Astrocyte (in vitro differentiated cells and primary cell): ENCODE data around the gene AP3M1. TPM values are rescaled to one million over a fixed set of nuclear protein-coding genes. Genes with fewer than 3 reads are reported as not detected.
A peak's percentile ranks its signal among the peaks of the same experiment; 100 is the strongest.

ENCODE experiments used
- DNase-seq: peaks from one replicate; pipeline ENCODE4 v3.0.0-alpha.2; 2010; ENCODE audit warnings: low read depth
- FAIRE-seq: peaks from 2 replicates; lab custom pipeline; 2011; peaks lifted over from hg19 to GRCh38; lab: Jason Lieb, UNC
- H2AFZ ChIP-seq: 2 replicates; pipeline ENCODE4 v1.6.0; 2012; ENCODE audit warnings: low read depth, low read length, inconsistent platforms
- H3K27ac ChIP-seq: 2 replicates; pipeline ENCODE4 v1.5.1; 2011; ENCODE audit warnings: low read depth, low read length, inconsistent platforms
- H3K27me3 ChIP-seq: 2 replicates; pipeline ENCODE4 v1.6.0; 2011; ENCODE audit warnings: low read length, inconsistent platforms; ENCODE audit not compliant: insufficient read depth
- H3K36me3 ChIP-seq: 2 replicates; pipeline ENCODE4 v1.5.1; 2011; ENCODE audit warnings: low read length, inconsistent platforms; ENCODE audit not compliant: insufficient read depth
- H3K4me1 ChIP-seq: 2 replicates; pipeline ENCODE4 v1.5.1; 2011; ENCODE audit warnings: low read length, inconsistent platforms; ENCODE audit not compliant: insufficient read depth
- H3K4me2 ChIP-seq: 2 replicates; pipeline ENCODE4 v1.6.0; 2012; ENCODE audit warnings: low read length, inconsistent platforms
- H3K4me3 ChIP-seq: 2 replicates; pipeline ENCODE4 v1.5.1; 2011; ENCODE audit warnings: low read depth, mild to moderate bottlenecking, low read length, inconsistent platforms; ENCODE audit not compliant: insufficient read depth
- H3K79me2 ChIP-seq: 2 replicates; pipeline ENCODE4 v1.6.0; 2012; ENCODE audit warnings: mild to moderate bottlenecking, low read length, inconsistent platforms; ENCODE audit not compliant: insufficient read depth
- H3K9ac ChIP-seq: 2 replicates; pipeline ENCODE4 v1.6.0; 2012; ENCODE audit warnings: mild to moderate bottlenecking, low read length, inconsistent platforms
- H3K9me3 ChIP-seq: 2 replicates; pipeline ENCODE4 v1.5.1; 2012; ENCODE audit warnings: low read depth, mild to moderate bottlenecking, low read length, inconsistent platforms; ENCODE audit not compliant: insufficient read depth
- H4K20me1 ChIP-seq: 2 replicates; pipeline ENCODE4 v1.6.0; 2012; ENCODE audit warnings: low read length, inconsistent platforms; ENCODE audit not compliant: insufficient read depth
- H3K27ac Mint-ChIP-seq: one replicate; pipeline ENCODE4 v1.8.0; 2021; ENCODE audit warnings: mild to moderate bottlenecking, mixed read lengths; ENCODE audit not compliant: unreplicated experiment
- H3K27me3 Mint-ChIP-seq: one replicate; pipeline ENCODE4 v1.8.0; 2021; ENCODE audit warnings: low read depth, mixed read lengths; ENCODE audit not compliant: unreplicated experiment
- H3K36me3 Mint-ChIP-seq: one replicate; pipeline ENCODE4 v1.8.0; 2021; ENCODE audit warnings: low read depth, mixed read lengths; ENCODE audit not compliant: unreplicated experiment
- H3K4me1 Mint-ChIP-seq: one replicate; pipeline ENCODE4 v1.8.0; 2021; ENCODE audit warnings: low read depth, mixed read lengths; ENCODE audit not compliant: unreplicated experiment
- H3K4me3 Mint-ChIP-seq: one replicate; pipeline ENCODE4 v1.8.0; 2021; ENCODE audit warnings: mild to moderate bottlenecking, moderate library complexity, mixed read lengths; ENCODE audit not compliant: unreplicated experiment
- H3K9me3 Mint-ChIP-seq: one replicate; pipeline ENCODE4 v1.8.0; 2021; ENCODE audit warnings: mild to moderate bottlenecking, mixed read lengths; ENCODE audit not compliant: unreplicated experiment
- CTCF ChIP-seq: IDR thresholded peaks from 2 replicates; pipeline ENCODE4 v1.5.1; 2011; ENCODE audit warnings: low read depth, mild to moderate bottlenecking, inconsistent platforms, low read length, moderate library complexity; ENCODE audit not compliant: insufficient read depth
- EZH2 ChIP-seq: IDR thresholded peaks from 2 replicates; pipeline ENCODE4 v1.6.1; 2012; ENCODE audit warnings: mild to moderate bottlenecking, low read length, inconsistent platforms; ENCODE audit not compliant: insufficient read depth
- total RNA-seq: library from RNA; stranded (reverse); gene quantifications from 2 replicates; pipeline ENCODE4 v1.2.1, GENCODE V29; 2021

The AP3M1 gene
- total RNA-seq, 1 donor from 2014 or later, result 50.0 TPM

- Histone ChIP-seq H3K4me2 (peak overlapping the region; percentile 90), H3K79me2 (peaks cover 50% of the 10 kb centered on the region), H3K27ac (peak overlapping the region; percentile 96), H3K9ac (peak overlapping the region; percentile 96), H3K4me1 (peaks cover 14% of the 10 kb centered on the region), H3K27me3 (no peaks in the 10 kb centered on the region), H2AFZ (peak overlapping the region; percentile 92), H3K9me3 (no peaks in the 10 kb centered on the region), H4K20me1 (peaks cover 10% of the 10 kb centered on the region), H3K36me3 (no peaks in the 10 kb centered on the region), H3K4me3 (peak overlapping the region; percentile 94)
- H3K36me3 Mint-ChIP-seq, result peaks cover 2% of the 10 kb centered on the region
- H3K9me3 Mint-ChIP-seq, result no peaks in the 10 kb centered on the region
- FAIRE-seq (no peak), DNase-seq (no peak)
- peak overlapping the region; percentile 89 for H3K27ac Mint-ChIP-seq
- H3K27me3 Mint-ChIP-seq, result no peaks in the 10 kb centered on the region
- TF ChIP-seq CTCF (no peak), EZH2 (no peak)
- peaks cover 16% of the 10 kb centered on the region for H3K4me1 Mint-ChIP-seq
- H3K4me3 Mint-ChIP-seq, result peak overlapping the region; percentile 89
Observed at GRCh38 chr10:74177140-74177677, 26.6 kb upstream of the AP3M1 start.

- no peaks in the 10 kb centered on the region for H3K27me3 ChIP-seq
- peak overlapping the region; percentile 92 for H2AFZ ChIP-seq
- H3K36me3 Mint-ChIP-seq, result peaks cover 2% of the 10 kb centered on the region
- peak overlapping the region; percentile 96 for H3K27ac ChIP-seq
- H3K9ac ChIP-seq, result peak overlapping the region; percentile 96
- peak overlapping the region; percentile 89 for H3K4me3 Mint-ChIP-seq
- no peaks in the 10 kb centered on the region for H3K36me3 ChIP-seq
- no peaks in the 10 kb centered on the region for H3K9me3 Mint-ChIP-seq
- H3K79me2 ChIP-seq, result peaks cover 44% of the 10 kb centered on the region
- H3K9me3 ChIP-seq, result no peaks in the 10 kb centered on the region
- peaks cover 6% of the 10 kb centered on the region for H4K20me1 ChIP-seq
- H3K27ac Mint-ChIP-seq, result peak overlapping the region; percentile 89
- peak; percentile 86 for DNase-seq
- peak overlapping the region; percentile 90 for H3K4me2 ChIP-seq
- FAIRE-seq, result no peak
- H3K4me3 ChIP-seq, result peak overlapping the region; percentile 94
- peaks cover 16% of the 10 kb centered on the region for H3K4me1 Mint-ChIP-seq
- peaks cover 14% of the 10 kb centered on the region for H3K4me1 ChIP-seq
- TF ChIP-seq EZH2, result no peak
- no peak for TF ChIP-seq CTCF
- H3K27me3 Mint-ChIP-seq, result no peaks in the 10 kb centered on the region
Observed at GRCh38 chr10:74176380-74177139, 25.9 kb upstream of the AP3M1 start.
